Naive thymus-derived CD4-positive, alpha-beta T cell (primary cell): ENCODE measurements around the gene GRK6. TPM values are rescaled to one million over a fixed set of nuclear protein-coding genes. Genes with fewer than 3 reads are reported as not detected.
A peak's percentile ranks its signal among the peaks of the same experiment; 100 is the strongest.

Experiments
- ATAC-seq: fragments of 150-1000 bp; cut with Tn5 transposase; 2 replicates; pipeline ENCODE4 v1.10.0; 2021; ENCODE audit warnings: mild to moderate bottlenecking, moderate library complexity
- CTCF ChIA-PET: fragments of 350-600 bp; sonication (Branson Sonifier 250); formaldehyde crosslinking; loops from one replicate; lab custom pipeline; 2021; ENCODE audit warnings: antibody characterized with exemption; lab: Charles Lee
- POLR2A ChIA-PET: fragments of 350-600 bp; sonication (Branson Sonifier 250); formaldehyde crosslinking; loops from one replicate; lab custom pipeline; 2021; ENCODE audit warnings: antibody characterized with exemption, inconsistent platforms; lab: Charles Lee
- DNase-seq, 9 donors: peaks; one replicate each; pipeline versions ENCODE4 v3.0.0 to v3.0.0-alpha.2; 2020 to 2022; ENCODE audit warnings: mixed read lengths in 1 of 9
- H3K27ac ChIP-seq: one replicate; pipeline ENCODE4 v1.7.0; 2013; ENCODE audit warnings: mild to moderate bottlenecking, low read depth, low read length, moderate library complexity
- H3K27me3 ChIP-seq, 2 donors: one replicate each; pipeline ENCODE4 v1.7.0; 2013; ENCODE audit warnings: low read length in 2 of 2, mild to moderate bottlenecking in 2 of 2, moderate library complexity in 2 of 2; ENCODE audit not compliant: control insufficient read depth in 2 of 2, insufficient read depth in 2 of 2
- H3K36me3 ChIP-seq, 3 experiments: 1 replicate in 2 of 3; 2 replicates in 1 of 3; pipeline ENCODE4 v1.7.0; 2013; ENCODE audit warnings: low read length in 3 of 3, mild to moderate bottlenecking in 3 of 3, moderate library complexity in 1 of 3; ENCODE audit not compliant: insufficient read depth in 3 of 3, control insufficient read depth in 2 of 3
- H3K4me1 ChIP-seq, 2 donors: one replicate each; pipeline ENCODE4 v1.7.0; 2013; ENCODE audit warnings: low read length in 2 of 2, mild to moderate bottlenecking in 2 of 2, moderate library complexity in 1 of 2; ENCODE audit not compliant: control insufficient read depth in 2 of 2, insufficient read depth in 2 of 2
- H3K4me3 ChIP-seq: 2 replicates; pipeline ENCODE4 v1.7.0; 2013; ENCODE audit warnings: mild to moderate bottlenecking, low read length
- H3K9me3 ChIP-seq, 3 experiments: 1 replicate in 2 of 3; 2 replicates in 1 of 3; pipeline ENCODE4 v1.7.0; 2013; ENCODE audit warnings: low read length in 3 of 3; ENCODE audit not compliant: control insufficient read depth in 2 of 3
- H3K27ac Mint-ChIP-seq, 9 donors: one replicate each; pipeline ENCODE4 v1.8.0; 2020 to 2022; ENCODE audit warnings: mixed read lengths in 9 of 9, mild to moderate bottlenecking in 8 of 9, moderate library complexity in 5 of 9, inconsistent platforms in 2 of 9
- H3K27me3 Mint-ChIP-seq, 5 donors: one replicate each; pipeline ENCODE4 v1.8.0; 2021 to 2022; ENCODE audit warnings: mixed read lengths in 5 of 5, mild to moderate bottlenecking in 1 of 5
- H3K36me3 Mint-ChIP-seq, 5 donors: one replicate each; pipeline ENCODE4 v1.8.0; 2020 to 2022; ENCODE audit warnings: mixed read lengths in 5 of 5, mild to moderate bottlenecking in 3 of 5, inconsistent platforms in 1 of 5
- H3K4me1 Mint-ChIP-seq, 7 donors: one replicate each; pipeline ENCODE4 v1.8.0; 2020 to 2022; ENCODE audit warnings: mixed read lengths in 7 of 7, mild to moderate bottlenecking in 3 of 7, inconsistent platforms in 1 of 7
- H3K4me3 Mint-ChIP-seq, 10 donors: one replicate each; pipeline ENCODE4 v1.8.0; 2020 to 2022; ENCODE audit warnings: mild to moderate bottlenecking in 10 of 10, mixed read lengths in 10 of 10, moderate library complexity in 6 of 10, inconsistent platforms in 2 of 10
- H3K9me3 Mint-ChIP-seq, 11 donors: one replicate each; pipeline ENCODE4 v1.8.0; 2020 to 2022; ENCODE audit warnings: mixed read lengths in 11 of 11, mild to moderate bottlenecking in 4 of 11, inconsistent platforms in 1 of 11, moderate library complexity in 1 of 11
- intact Hi-C, 2 donors: fragments of 100-400 bp; cut with micrococcal nuclease; formaldehyde crosslinking; loops; one replicate each; pipeline ENCODE4 v1.15.1; 2023
- polyA plus RNA-seq, 2 donors: library from polyadenylated mRNA; unstranded; fragments of 300-500 nt; fragmentation: Illumina TruSeq; gene quantifications; one replicate each; pipeline ENCODE4 v1.2.3, GENCODE V29; 2021
- total RNA-seq, 6 experiments: library from RNA in 5 of 6; stranded (reverse) in 5 of 6; gene quantifications; 1 replicate in 5 of 6; 2 replicates in 1 of 6; pipeline ENCODE4 v1.2.3 and lab custom pipeline; 2021 to 2026

Gene GRK6
- total and polyA plus RNA-seq, 7 experiments from 2014 or later: 78.8 to 246 (median 200) TPM

- peaks cover 31 to 33% of the 10 kb centered on the region in 2 donors for H3K4me1 ChIP-seq
- H3K9me3 ChIP-seq: no peaks in the 10 kb centered on the region
- Mint-ChIP-seq H3K9me3 (peaks cover 0 to 2% (median 0%) of the 10 kb centered on the region in 11 donors), H3K27ac (peak overlapping the region; percentile 51 to 85 (median 80)), H3K4me3 (peak overlapping the region in 8 of 10 donors; percentile 43 to 68 (median 62)), H3K27me3 (peaks cover 0 to 5% (median 0%) of the 10 kb centered on the region in 5 donors), H3K4me1 (peaks cover 33 to 44% (median 36%) of the 10 kb centered on the region in 7 donors), H3K36me3 (no peaks in the 10 kb centered on the region)
- H3K27ac ChIP-seq: peak overlapping the region; percentile 63
- H3K36me3 ChIP-seq: no peaks in the 10 kb centered on the region
- no peak overlapping the region for H3K4me3 ChIP-seq
- POLR2A ChIA-PET: interaction anchor here (0.8 to 5.1 kb wide), 17 partner anchors 9 to 112 kb away, joined by 3 to 48 read pairs (median 7); partner anchors contain the start of genes GRK6, PDLIM7, PFN3 and PRR7
- ATAC-seq (peak; percentile 82), DNase-seq (peak in 7 of 9 donors; percentile 24 to 58 (median 41))
- CTCF ChIA-PET: interaction anchor here (0.6 to 7.5 kb wide), 17 partner anchors 12 to 676 kb away, joined by 3 to 149 read pairs (median 9); partner anchors contain the start of genes F12, LMAN2, PDLIM7 and PFN3
- H3K27me3 ChIP-seq: no peaks in the 10 kb centered on the region
- intact Hi-C loops: loop anchor here (1.0 to 5.0 kb wide), 12 partner anchors 13 to 277 kb away; partner anchors contain the start of genes GRK6 (in 1 of the 2), PDLIM7 (in 1 of the 2) and RGS14 (in 1 of the 2)
These were observed 37.0 kb upstream of the GRK6 start for GRCh38 chr5:177389241-177390169.

GRCh38 chr5:177390363-177391300 is 35.8 kb upstream of the GRK6 start:
- Histone ChIP-seq H3K4me1 (peaks cover 31 to 33% of the 10 kb centered on the region in 2 donors), H3K36me3 (no peaks in the 10 kb centered on the region), H3K9me3 (no peaks in the 10 kb centered on the region), H3K27me3 (no peaks in the 10 kb centered on the region), H3K4me3 (no peak overlapping the region), H3K27ac (peak overlapping the region; percentile 63)
- ChIA-PET CTCF (interaction anchor here (0.5 to 7.5 kb wide), 34 partner anchors 8 to 668 kb away, joined by 3 to 149 read pairs (median 4); partner anchors contain the start of genes F12, LMAN2, PDLIM7 and PFN3), POLR2A (interaction anchor here (0.6 to 5.1 kb wide), 17 partner anchors 12 to 126 kb away, joined by 3 to 48 read pairs (median 6); partner anchors contain the start of genes GRK6, PDLIM7, PFN3 and PRR7)
- intact Hi-C loops: loop anchor here (1.0 to 5.0 kb wide), 11 partner anchors 12 to 278 kb away; partner anchors contain the start of genes GRK6 (in 1 of the 2), PDLIM7 (in 1 of the 2) and RGS14 (in 1 of the 2)
- no peaks in the 10 kb centered on the region for H3K36me3 Mint-ChIP-seq
- H3K27ac Mint-ChIP-seq: peak overlapping the region in 8 of 9 donors; percentile 65 to 86 (median 78)
- peaks cover 30 to 39% (median 34%) of the 10 kb centered on the region in 7 donors for H3K4me1 Mint-ChIP-seq
- H3K27me3 Mint-ChIP-seq: peaks cover 0 to 6% (median 0%) of the 10 kb centered on the region in 5 donors
- peak overlapping the region in 9 of 10 donors; percentile 29 to 68 (median 53) for H3K4me3 Mint-ChIP-seq
- DNase-seq (peak; percentile 76 to 91 (median 88)), ATAC-seq (peak; percentile 89)
- peaks cover 0 to 4% (median 0%) of the 10 kb centered on the region in 11 donors for H3K9me3 Mint-ChIP-seq

GRCh38 chr5:177392765-177393164 is 33.7 kb upstream of the GRK6 start:
- intact Hi-C loops: loop anchor here in 1 of 2 donors (5.0 kb wide), 1 partner anchor 280 kb away; no protein-coding TSS in a partner anchor
- CTCF ChIA-PET: interaction anchor here (1.0 to 7.5 kb wide), 3 partner anchors 10 to 63 kb away, joined by 7 to 149 read pairs (median 116); partner anchors contain the start of gene PFN3
- Histone ChIP-seq H3K9me3 (no peaks in the 10 kb centered on the region), H3K27ac (no peak overlapping the region), H3K36me3 (no peaks in the 10 kb centered on the region), H3K4me3 (no peak overlapping the region), H3K4me1 (peaks cover 27 to 31% of the 10 kb centered on the region in 2 donors), H3K27me3 (no peaks in the 10 kb centered on the region)
- ATAC-seq (no peak), DNase-seq (no peak)
- peaks cover 30 to 39% (median 34%) of the 10 kb centered on the region in 7 donors for H3K4me1 Mint-ChIP-seq
- H3K27ac Mint-ChIP-seq: peak overlapping the region in 2 of 9 donors; percentile 41 to 60
- peak overlapping the region in 2 of 10 donors; percentile 12 to 22 for H3K4me3 Mint-ChIP-seq
- H3K9me3 Mint-ChIP-seq: peaks cover 0 to 4% (median 0%) of the 10 kb centered on the region in 11 donors
- POLR2A ChIA-PET: interaction anchor here (0.7 to 5.1 kb wide), 3 partner anchors 10 to 275 kb away, joined by 3 to 48 read pairs (median 46); partner anchors contain the start of gene PFN3
- H3K27me3 Mint-ChIP-seq: peaks cover 0 to 6% (median 0%) of the 10 kb centered on the region in 5 donors
- no peaks in the 10 kb centered on the region for H3K36me3 Mint-ChIP-seq

- POLR2A ChIA-PET: interaction anchor here (0.7 to 5.1 kb wide), 3 partner anchors 10 to 275 kb away, joined by 3 to 48 read pairs (median 46); partner anchors contain the start of gene PFN3
- intact Hi-C loops: loop anchor here in 1 of 2 donors (5.0 kb wide), 1 partner anchor 281 kb away; no protein-coding TSS in a partner anchor
These were observed 33.2 kb upstream of the GRK6 start for GRCh38 chr5:177393206-177393765.

DNA sequence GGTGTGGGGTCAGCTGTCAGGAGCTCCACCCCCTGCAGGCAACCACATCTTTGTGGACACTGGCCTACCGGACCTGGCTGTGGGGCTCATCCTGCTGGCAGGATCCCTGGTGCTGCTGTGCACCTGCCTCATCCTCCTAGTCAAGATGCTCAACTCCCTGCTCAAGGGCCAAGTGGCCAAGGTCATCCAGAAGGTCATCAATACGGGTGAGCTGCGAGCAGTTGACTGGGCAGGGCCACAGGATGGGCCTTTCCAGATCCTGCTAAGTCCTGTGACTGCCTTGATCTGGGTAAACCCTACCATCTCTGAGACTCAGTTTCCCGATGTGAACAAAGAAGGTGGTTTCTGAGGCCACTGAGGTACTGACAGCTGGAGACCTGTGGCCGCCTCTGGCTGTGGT is 32.5 kb upstream of the GRK6 start:
- H3K27me3 ChIP-seq: no peaks in the 10 kb centered on the region
- H3K4me3 ChIP-seq: no peak overlapping the region
- Mint-ChIP-seq H3K9me3 (peaks cover 0 to 2% (median 0%) of the 10 kb centered on the region in 11 donors), H3K36me3 (no peaks in the 10 kb centered on the region), H3K27me3 (peaks cover 0 to 11% (median 0%) of the 10 kb centered on the region in 5 donors), H3K27ac (no peak overlapping the region), H3K4me1 (peaks cover 21 to 29% (median 24%) of the 10 kb centered on the region in 7 donors), H3K4me3 (no peak overlapping the region)
- ATAC-seq (no peak), DNase-seq (no peak)
- POLR2A ChIA-PET: no interaction called here
- H3K36me3 ChIP-seq: no peaks in the 10 kb centered on the region
- H3K27ac ChIP-seq: no peak overlapping the region
- no peaks in the 10 kb centered on the region for H3K9me3 ChIP-seq
- intact Hi-C loops: loop anchor here in 1 of 2 donors (5.0 kb wide), 1 partner anchor 282 kb away; no protein-coding TSS in a partner anchor
- CTCF ChIA-PET: interaction anchor here (1.3 to 5.9 kb wide), 3 partner anchors 9 to 60 kb away, joined by 3 to 116 read pairs (median 5); partner anchors contain the start of gene PFN3
- peaks cover 17 to 21% of the 10 kb centered on the region in 2 donors for H3K4me1 ChIP-seq

More at GRCh38 chr5:177393206-177393765, 33.2 kb upstream of the GRK6 start:
- Mint-ChIP-seq H3K36me3 (no peaks in the 10 kb centered on the region), H3K9me3 (peaks cover 0 to 4% (median 0%) of the 10 kb centered on the region in 11 donors), H3K27me3 (peaks cover 0 to 6% (median 0%) of the 10 kb centered on the region in 5 donors), H3K4me3 (peak overlapping the region in 2 of 10 donors; percentile 12 to 22), H3K27ac (peak overlapping the region in 4 of 9 donors; percentile 7 to 60 (median 34)), H3K4me1 (peaks cover 28 to 36% (median 31%) of the 10 kb centered on the region in 7 donors)
- Histone ChIP-seq H3K9me3 (no peaks in the 10 kb centered on the region), H3K4me1 (peaks cover 24 to 28% of the 10 kb centered on the region in 2 donors), H3K4me3 (no peak overlapping the region), H3K27ac (no peak overlapping the region), H3K36me3 (no peaks in the 10 kb centered on the region), H3K27me3 (no peaks in the 10 kb centered on the region)
- no peak for DNase-seq
- CTCF ChIA-PET: interaction anchor here (1.0 to 5.9 kb wide), 3 partner anchors 9 to 61 kb away, joined by 3 to 116 read pairs (median 7); partner anchors contain the start of gene PFN3
- ATAC-seq: no peak
